ENCODE data around the gene CRYBB1.

Gene CRYBB1

GRCh38 chr22:26648528-26649388 lies 30.9 kb upstream of the CRYBB1 start:
- no peak overlapping the region; the same call in 1 of the 2 replicates for H3K9ac ChIP-seq (ENCODE audit: low read length)
- no peaks in the 10 kb centered on the region for H4K20me1 ChIP-seq (ENCODE audit: insufficient read depth, low read length)
- H3K4me2 ChIP-seq (ENCODE audit: low read depth, low read length) = peak overlapping the region; percentile 70; the same call in 1 of the 2 replicates
- TF ChIP-seq EZH2phosphoT487 (IDR thresholded peaks at IDR 0.05; ENCODE audit: low read length) (no peak), CTCF (IDR thresholded peaks at IDR 0.05; ENCODE audit: low read length) (no peak)
- peak overlapping the region; percentile 66; the same call in 1 of the 2 replicates for H2AFZ ChIP-seq (ENCODE audit: low read length)
- H3K27me3 ChIP-seq (replicated peaks; ENCODE audit: insufficient read depth, low read length) = no peaks in the 10 kb centered on the region
- no peak for DNase-seq
- H3K36me3 ChIP-seq (replicated peaks; ENCODE audit: insufficient read depth, low read length) = no peaks in the 10 kb centered on the region
- peaks cover 14% of the 10 kb centered on the region for H3F3A ChIP-seq (ENCODE audit: insufficient read depth, low read length)
- no peak overlapping the region for H3K4me3 ChIP-seq (ENCODE audit: low read length)
- H3K27ac ChIP-seq (ENCODE audit: low read length) = peak overlapping the region; percentile 44; the same call in 1 of the 2 replicates
- H3K9me2 ChIP-seq (replicated peaks; ENCODE audit: insufficient read depth, low read length) = no peaks in the 10 kb centered on the region
- H3K9me3 ChIP-seq (replicated peaks; ENCODE audit: insufficient read depth, low read length) = no peaks in the 10 kb centered on the region
- peaks cover 44% of the 10 kb centered on the region for H3K4me1 ChIP-seq (ENCODE audit: low read length)
- 0 out of 2 replicates have a peak, but pooled peaks cover 4% of the 10 kb centered on the region for H3K79me2 ChIP-seq (ENCODE audit: low read length)

GRCh38 chr22:26648011-26648497 lies 30.2 kb upstream of the CRYBB1 start:
- Histone ChIP-seq H3K9ac (ENCODE audit: low read length) (no peak overlapping the region; the same call in 1 of the 2 replicates), H2AFZ (ENCODE audit: low read length) (peak overlapping the region; percentile 66), H3K4me1 (ENCODE audit: low read length) (peaks cover 51% of the 10 kb centered on the region), H3K9me2 (replicated peaks; ENCODE audit: insufficient read depth, low read length) (no peaks in the 10 kb centered on the region), H3K27ac (ENCODE audit: low read length) (peak overlapping the region; percentile 44; the same call in 1 of the 2 replicates), H3K9me3 (replicated peaks; ENCODE audit: insufficient read depth, low read length) (no peaks in the 10 kb centered on the region), H3K4me2 (ENCODE audit: low read depth, low read length) (peak overlapping the region; percentile 70; the same call in 1 of the 2 replicates), H4K20me1 (ENCODE audit: insufficient read depth, low read length) (no peaks in the 10 kb centered on the region), H3K36me3 (replicated peaks; ENCODE audit: insufficient read depth, low read length) (no peaks in the 10 kb centered on the region), H3K4me3 (ENCODE audit: low read length) (0 out of 2 replicates have a peak overlapping the region, but pooled peaks have one; percentile 25), H3K27me3 (replicated peaks; ENCODE audit: insufficient read depth, low read length) (no peaks in the 10 kb centered on the region), H3F3A (ENCODE audit: insufficient read depth, low read length) (peaks cover 20% of the 10 kb centered on the region), H3K79me2 (ENCODE audit: low read length) (0 out of 2 replicates have a peak, but pooled peaks cover 4% of the 10 kb centered on the region)
- no peak for TF ChIP-seq CTCF (IDR thresholded peaks at IDR 0.05; ENCODE audit: low read length)
- no peak for TF ChIP-seq EZH2phosphoT487 (IDR thresholded peaks at IDR 0.05; ENCODE audit: low read length)
- no peak for TF ChIP-seq EZH2 (optimal IDR thresholded peaks at IDR 0.05; ENCODE audit: low read depth, low read length)
- peak; percentile 79 for DNase-seq

GRCh38 chr22:26646158-26646557 lies 28.3 kb upstream of the CRYBB1 start:
- TF ChIP-seq EZH2phosphoT487 (IDR thresholded peaks at IDR 0.05; ENCODE audit: low read length) (no peak), EZH2 (optimal IDR thresholded peaks at IDR 0.05; ENCODE audit: low read depth, low read length) (no peak), CTCF (IDR thresholded peaks at IDR 0.05; ENCODE audit: low read length) (no peak)
- Histone ChIP-seq H3K9me2 (replicated peaks; ENCODE audit: insufficient read depth, low read length) (no peaks in the 10 kb centered on the region), H3K27ac (ENCODE audit: low read length) (no peak overlapping the region), H3K4me1 (ENCODE audit: low read length) (peaks cover 70% of the 10 kb centered on the region), H3K4me3 (ENCODE audit: low read length) (no peak overlapping the region), H4K20me1 (ENCODE audit: insufficient read depth, low read length) (no peaks in the 10 kb centered on the region), H3K4me2 (ENCODE audit: low read depth, low read length) (no peak overlapping the region), H3F3A (ENCODE audit: insufficient read depth, low read length) (peaks cover 30% of the 10 kb centered on the region), H3K27me3 (replicated peaks; ENCODE audit: insufficient read depth, low read length) (no peaks in the 10 kb centered on the region), H3K36me3 (replicated peaks; ENCODE audit: insufficient read depth, low read length) (no peaks in the 10 kb centered on the region), H3K79me2 (ENCODE audit: low read length) (0 out of 2 replicates have a peak, but pooled peaks cover 4% of the 10 kb centered on the region), H3K9ac (ENCODE audit: low read length) (no peak overlapping the region), H2AFZ (ENCODE audit: low read length) (no peak overlapping the region), H3K9me3 (replicated peaks; ENCODE audit: insufficient read depth, low read length) (no peaks in the 10 kb centered on the region)
- no peak for DNase-seq

All from MM.1S (cell line).